Cortex of kidney (tissue), 1 donor: ENCODE data around the gene LLGL2.
"Not testable (repeated sequence)": the region's sequence is repeated elsewhere in the genome, so short reads cannot be mapped to it uniquely, and the experiment has no call there.

Source experiments
- DNase-seq: peaks from one replicate; lab custom pipeline; 2025; lab: John Stamatoyannopoulos, UW

Gene LLGL2, protein sequence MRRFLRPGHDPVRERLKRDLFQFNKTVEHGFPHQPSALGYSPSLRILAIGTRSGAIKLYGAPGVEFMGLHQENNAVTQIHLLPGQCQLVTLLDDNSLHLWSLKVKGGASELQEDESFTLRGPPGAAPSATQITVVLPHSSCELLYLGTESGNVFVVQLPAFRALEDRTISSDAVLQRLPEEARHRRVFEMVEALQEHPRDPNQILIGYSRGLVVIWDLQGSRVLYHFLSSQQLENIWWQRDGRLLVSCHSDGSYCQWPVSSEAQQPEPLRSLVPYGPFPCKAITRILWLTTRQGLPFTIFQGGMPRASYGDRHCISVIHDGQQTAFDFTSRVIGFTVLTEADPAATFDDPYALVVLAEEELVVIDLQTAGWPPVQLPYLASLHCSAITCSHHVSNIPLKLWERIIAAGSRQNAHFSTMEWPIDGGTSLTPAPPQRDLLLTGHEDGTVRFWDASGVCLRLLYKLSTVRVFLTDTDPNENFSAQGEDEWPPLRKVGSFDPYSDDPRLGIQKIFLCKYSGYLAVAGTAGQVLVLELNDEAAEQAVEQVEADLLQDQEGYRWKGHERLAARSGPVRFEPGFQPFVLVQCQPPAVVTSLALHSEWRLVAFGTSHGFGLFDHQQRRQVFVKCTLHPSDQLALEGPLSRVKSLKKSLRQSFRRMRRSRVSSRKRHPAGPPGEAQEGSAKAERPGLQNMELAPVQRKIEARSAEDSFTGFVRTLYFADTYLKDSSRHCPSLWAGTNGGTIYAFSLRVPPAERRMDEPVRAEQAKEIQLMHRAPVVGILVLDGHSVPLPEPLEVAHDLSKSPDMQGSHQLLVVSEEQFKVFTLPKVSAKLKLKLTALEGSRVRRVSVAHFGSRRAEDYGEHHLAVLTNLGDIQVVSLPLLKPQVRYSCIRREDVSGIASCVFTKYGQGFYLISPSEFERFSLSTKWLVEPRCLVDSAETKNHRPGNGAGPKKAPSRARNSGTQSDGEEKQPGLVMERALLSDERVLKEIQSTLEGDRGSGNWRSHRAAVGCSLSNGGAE

DNA sequence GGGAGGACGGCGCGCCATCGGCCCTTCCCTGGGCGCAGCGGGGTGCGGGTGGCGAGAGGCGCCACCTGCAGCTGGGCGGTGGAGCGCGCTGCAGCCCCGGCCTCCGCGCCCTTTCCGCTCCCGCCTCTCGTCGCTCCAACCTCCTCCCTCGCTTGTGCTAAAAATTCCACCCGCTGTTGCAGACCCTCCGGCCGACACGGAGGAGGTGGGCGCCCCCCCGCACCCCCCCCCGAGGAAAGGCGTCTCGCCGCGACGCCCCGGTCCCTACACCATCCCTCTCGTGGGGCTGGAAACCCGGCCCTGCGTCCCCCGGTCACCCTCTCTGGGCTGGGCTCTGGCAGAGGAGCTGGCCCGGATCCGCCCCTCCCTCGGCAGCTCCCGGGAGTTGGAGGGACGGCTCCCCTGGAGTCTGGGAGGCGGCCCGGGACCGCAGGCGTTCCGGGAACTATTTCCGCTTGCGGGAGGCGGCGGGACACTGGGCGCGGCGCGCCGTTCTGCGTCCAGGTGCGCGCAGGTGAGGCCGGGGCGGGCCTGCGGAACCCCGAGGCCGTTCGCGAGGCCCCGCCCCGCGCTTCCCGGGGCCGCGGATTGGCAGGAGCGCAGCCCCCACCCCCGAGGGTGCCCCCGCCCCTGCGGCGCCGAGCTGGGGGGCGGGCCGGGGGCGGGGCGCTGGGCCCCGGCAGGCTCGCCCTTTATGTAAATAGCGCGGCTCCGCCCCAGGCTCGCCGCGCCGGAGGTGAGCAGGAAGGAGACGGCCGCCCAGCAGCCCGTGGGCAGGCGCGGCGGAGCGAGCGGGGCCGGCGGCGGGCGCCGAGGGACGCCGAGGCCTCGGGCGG lies at the start of gene LLGL2:
Gene LLGL2, plus strand, starts transcription at position 728 of the 836 bp plus-strand sequence. CDS start 17,730 bp downstream, outside the sequence.
- DNase-seq, result no peak

DNA sequence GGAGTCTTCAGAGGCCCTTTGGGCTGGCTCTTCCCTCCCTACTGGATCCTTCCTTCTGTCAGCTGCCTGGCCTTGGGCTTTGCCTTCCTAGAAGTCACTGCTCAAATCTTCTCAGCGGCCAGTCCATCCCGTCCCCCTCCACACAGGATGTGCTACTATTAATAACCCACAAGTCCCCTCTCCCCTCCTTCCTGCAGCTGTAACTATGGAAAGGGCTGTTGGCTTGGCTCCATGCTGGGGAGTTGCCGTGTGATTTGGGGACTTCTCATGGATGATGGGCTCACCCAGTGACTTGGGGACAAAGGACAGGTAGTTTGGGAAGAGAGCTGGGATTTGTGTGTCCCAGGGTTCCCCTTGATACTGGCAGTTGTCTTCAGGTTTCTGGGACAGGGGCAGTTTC lies 49.6 kb upstream of the LLGL2 start:
- DNase-seq, result no peak

DNA sequence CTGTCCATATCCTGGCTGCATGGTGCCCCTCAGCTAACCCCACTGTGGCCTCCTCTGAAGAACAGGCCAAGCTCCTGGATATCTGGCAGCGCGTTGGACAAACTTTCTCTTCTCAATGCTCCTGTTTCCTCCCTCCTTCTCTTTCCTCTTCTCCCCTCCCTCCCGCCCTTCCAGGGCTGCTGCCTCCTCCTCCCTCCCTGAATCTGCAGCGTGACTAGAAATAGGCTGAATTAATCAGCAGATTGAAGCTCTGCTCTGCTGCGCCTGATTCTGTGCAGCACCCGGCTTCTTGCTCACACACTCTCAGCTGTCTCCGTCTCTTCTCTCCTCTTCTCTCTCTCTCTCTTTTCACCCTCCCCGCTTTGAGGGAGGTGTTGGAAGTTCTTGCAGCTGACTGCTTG lies 49.2 kb upstream of the LLGL2 start:
- DNase-seq, result no peak

DNA sequence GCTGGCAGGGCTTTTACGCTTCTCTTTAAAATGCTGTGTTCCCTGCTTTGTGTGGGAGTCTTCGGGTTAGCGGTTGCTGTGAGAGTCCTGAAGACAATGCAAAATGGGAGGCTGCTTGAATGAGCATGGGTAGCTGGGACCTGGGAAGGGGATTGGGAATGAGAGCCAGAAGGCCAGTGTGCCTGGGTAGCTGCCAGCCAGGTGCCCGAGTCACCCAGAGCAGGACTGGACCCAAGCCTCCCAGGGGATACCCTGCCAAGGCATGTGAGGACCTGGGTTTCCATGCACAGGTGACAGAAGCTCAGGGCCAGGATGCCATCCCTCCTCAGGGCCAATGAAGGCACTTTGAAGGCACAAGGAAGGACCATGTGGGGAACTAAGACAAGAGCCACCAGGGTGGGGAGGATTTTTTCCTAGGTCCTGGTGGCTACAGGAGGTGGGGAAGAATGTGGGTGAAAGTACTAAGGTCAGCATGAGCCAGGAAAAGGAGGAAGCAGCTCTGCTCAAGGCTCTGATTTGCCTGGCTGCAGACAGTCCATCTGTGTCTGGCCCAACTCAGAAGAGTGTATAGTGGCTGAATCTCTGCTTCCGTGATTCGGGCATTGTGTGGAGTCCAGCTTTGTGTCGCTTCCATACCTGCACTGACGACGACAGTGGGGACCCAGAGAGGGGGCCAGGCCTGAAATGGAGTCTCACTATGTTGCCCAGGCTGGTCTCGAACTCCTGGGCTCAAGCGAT lies 48.6 kb upstream of the LLGL2 start:
- no peak for DNase-seq

DNA sequence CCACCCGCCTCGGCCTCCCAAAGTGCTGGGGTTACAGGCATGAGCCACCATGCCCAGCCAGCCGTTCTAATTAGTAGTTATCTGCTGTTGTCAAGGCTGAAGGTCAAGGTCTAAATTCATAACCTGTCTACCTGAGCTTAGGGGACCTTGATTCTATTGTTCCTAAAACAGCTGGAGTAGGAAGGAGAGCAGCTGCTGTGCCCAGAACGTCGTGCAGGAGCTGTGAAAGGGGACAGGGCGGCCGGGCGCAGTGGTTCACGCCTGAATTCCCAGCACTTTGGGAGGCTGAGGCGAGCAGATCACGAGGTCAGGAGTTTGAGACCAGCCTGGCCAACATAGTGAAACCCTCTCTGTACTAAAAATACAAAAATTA lies 48.0 kb upstream of the LLGL2 start:
- DNase-seq, result not testable (repeated sequence)

GRCh38 chr17:75478508-75478907 lies 47.0 kb upstream of the LLGL2 start:
- DNase-seq, result no peak

- no peak for DNase-seq
These were observed 45.2 kb upstream of the LLGL2 start for GRCh38 chr17:75480281-75480680.

DNA sequence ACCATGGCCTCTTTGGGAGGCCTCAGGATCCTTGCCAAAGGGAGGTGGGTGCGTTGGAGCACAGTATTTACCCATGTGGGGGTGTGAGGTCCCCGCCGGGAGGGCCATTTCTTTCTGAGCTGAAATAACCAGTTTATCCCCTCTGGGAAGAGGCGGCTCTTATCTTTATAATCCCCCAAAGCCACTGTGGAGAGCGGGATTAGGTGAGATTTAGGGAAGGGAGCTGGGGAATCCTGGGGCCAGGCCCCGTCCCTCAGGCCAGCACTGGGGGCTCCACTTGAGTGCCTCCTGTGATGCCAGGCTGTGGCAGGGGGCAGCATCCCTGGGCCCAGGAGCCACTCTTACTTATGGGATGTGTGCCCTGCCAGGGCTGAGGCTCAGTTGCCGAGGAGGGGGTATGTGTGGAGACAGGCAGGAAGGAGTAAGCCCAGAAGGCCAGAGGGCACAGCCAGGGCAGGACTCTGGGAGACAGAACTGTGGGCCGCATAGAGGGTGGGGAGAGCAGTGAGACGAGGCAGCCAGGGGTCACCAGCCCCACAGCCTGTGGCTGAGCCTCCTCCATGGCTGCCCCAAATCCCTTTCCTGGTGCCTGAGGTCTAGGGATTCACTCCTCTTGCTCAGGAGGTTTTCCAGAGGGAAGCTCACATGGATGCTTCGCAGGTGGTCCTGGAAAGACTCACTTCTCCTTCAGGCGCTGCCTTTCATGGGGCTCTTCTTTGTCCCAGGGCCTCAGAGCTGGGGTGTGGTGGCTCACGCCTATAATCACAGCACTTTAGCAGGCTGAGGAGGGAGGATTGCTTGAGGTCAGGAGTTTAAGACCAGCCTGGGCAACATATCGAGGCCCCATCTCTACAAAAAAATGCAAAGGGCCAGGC lies 44.1 kb upstream of the LLGL2 start:
- DNase-seq, result no peak

DNA sequence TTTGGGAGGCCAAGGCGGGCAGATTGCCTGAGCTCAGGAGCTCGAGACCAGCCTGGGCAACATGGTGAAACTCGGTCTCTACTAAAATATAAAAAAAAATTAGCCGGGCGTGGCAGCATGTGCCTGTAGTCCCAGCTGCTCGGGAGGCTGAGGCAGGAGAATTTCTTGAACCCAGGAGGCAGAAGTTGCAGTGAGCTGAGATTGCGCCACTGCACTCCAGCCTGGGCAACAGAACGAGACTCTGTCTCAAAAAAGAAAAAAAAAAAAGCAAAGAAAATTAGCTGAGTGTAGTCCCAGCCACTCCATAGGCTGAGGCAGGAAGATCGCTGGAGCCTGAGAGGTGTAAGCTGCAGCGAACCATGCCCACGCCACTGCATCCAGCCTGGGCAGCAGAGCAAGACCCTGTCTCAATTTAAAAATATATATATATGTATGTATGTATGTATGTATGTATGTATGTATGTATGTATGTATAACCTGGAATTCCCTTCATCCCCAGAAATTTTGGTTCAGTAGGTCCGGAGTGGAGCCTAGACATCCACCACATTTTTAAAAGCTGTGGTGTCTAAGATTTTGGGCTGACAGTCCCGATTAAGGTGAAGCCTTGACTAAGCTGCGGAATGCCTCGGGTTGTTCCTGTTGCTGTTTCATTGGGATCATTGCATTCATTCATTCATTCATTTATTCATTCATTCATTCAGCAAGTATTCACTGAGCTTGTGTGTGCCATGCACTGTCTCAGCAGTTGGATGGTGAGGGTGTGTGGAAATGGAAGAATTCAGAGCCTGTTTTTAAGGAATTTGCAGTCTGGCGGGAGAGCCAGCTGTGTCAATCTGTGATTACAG lies 43.2 kb upstream of the LLGL2 start:
- DNase-seq, result no peak

DNA sequence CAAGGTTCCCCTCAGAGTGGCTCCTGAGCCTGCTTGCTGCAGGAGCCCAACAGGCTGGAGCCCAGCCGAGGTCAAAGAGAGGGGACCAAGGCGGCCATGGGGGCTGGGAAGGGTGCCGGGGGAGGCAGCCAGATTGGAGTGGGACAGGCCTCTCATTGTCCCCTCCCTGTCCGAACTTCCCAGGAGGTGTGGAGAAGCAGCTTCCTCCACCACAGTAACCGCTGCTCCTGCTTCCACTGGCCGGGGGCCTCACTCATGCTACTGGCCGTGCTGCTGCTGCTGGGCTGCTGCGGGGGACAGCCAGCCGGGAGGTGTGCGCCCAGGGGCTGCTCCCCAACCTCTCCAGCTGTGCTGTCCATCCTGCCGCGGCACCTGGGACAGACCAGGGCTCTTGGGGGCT lies 39.8 kb upstream of the LLGL2 start:
- DNase-seq, result no peak

GRCh38 chr17:75486151-75486550 lies 39.3 kb upstream of the LLGL2 start:
- no peak for DNase-seq

DNA sequence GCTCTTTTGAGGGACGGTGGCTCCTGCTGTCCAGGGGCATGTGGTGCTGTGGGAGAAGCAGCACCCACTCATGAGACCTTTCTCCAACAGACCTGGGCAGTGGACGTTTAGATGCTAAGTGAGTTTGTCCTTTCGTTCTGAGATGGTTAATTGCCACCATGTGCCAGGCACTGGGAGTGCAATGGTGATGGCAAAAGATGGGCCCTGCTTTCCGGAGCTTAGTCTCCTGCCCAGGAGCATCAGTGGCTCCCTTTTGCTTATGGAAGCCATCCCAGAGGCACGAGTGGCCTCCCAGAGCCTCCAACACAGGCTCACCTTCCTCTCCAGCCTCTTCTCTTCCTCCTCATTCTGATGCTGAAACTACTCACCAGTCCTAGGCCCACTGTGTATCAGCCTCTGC lies 38.5 kb upstream of the LLGL2 start:
- no peak for DNase-seq

GRCh38 chr17:75487351-75488070 lies 38.0 kb upstream of the LLGL2 start:
- no peak for DNase-seq

- no peak for DNase-seq
These were observed 36.6 kb upstream of the LLGL2 start for GRCh38 chr17:75488693-75489510.

GRCh38 chr17:75489511-75489955 lies 36.0 kb upstream of the LLGL2 start:
- DNase-seq, result no peak

- no peak for DNase-seq
These were observed 35.2 kb upstream of the LLGL2 start for GRCh38 chr17:75490173-75490743.

- DNase-seq, result no peak
These were observed 34.4 kb upstream of the LLGL2 start for GRCh38 chr17:75490953-75491649.
